HEK293 (cell line): Measurements from ENCODE around the gene SLF1.

Source experiments
- CTCF ChIA-PET: fragments of 350-600 bp; formaldehyde crosslinking; extraction: SDS; loops from one replicate; lab custom pipeline; 2021; ENCODE audit warnings: antibody characterized with exemption; lab: Yijun Ruan, JAX
- POLR2A ChIA-PET: fragments of 300-600 bp; formaldehyde crosslinking; extraction: SDS; loops from one replicate; lab custom pipeline; 2020; ENCODE audit warnings: antibody characterized with exemption, inconsistent platforms; lab: Yijun Ruan, JAX
- H3K27ac ChIP-seq: fragments of 200-500 bp; sonication (Bioruptor generic); 2 replicates; pipeline ENCODE4 v1.5.1; 2014; ENCODE audit warnings: low read depth, low read length, control low read depth, inconsistent platforms; ENCODE audit errors: extremely low read depth
- H3K36me3 ChIP-seq, 2 experiments: fragments of 200-500 bp in 1 of 2; sonication (Bioruptor generic) in 1 of 2; 1 replicate in 1 of 2; 2 replicates in 1 of 2; pipeline ENCODE4 v1.5.1; 2014 to 2017; ENCODE audit warnings: inconsistent platforms in 2 of 2, low read length in 2 of 2; ENCODE audit not compliant: control insufficient read depth in 2 of 2, insufficient read depth in 1 of 2
- H3K4me1 ChIP-seq: fragments of 200-500 bp; sonication (Bioruptor generic); 2 replicates; pipeline ENCODE4 v1.5.1; 2014; ENCODE audit warnings: mild to moderate bottlenecking, low read length, inconsistent platforms; ENCODE audit not compliant: control insufficient read depth, insufficient read depth
- H3K4me3 ChIP-seq: 2 replicates; pipeline ENCODE4 v1.5.1; 2011; ENCODE audit warnings: low read depth, mild to moderate bottlenecking, control low read depth, low read length, moderate library complexity
- H3K9me3 ChIP-seq: fragments of 200-500 bp; sonication (Bioruptor generic); 2 replicates; pipeline ENCODE4 v1.5.1; 2014; ENCODE audit warnings: low read depth, low read length, inconsistent platforms; ENCODE audit not compliant: control insufficient read depth, insufficient read depth
- GLIS2 ChIP-seq: fragments of 450-650 bp; formaldehyde crosslinking; IDR thresholded peaks from 2 replicates; pipeline ENCODE4 v1.5.1; 2016; ENCODE audit warnings: missing biosample characterization, missing genetic modification characterization
- KLF16 ChIP-seq: fragments of 450-650 bp; formaldehyde crosslinking; IDR thresholded peaks from 2 replicates; pipeline ENCODE4 v1.5.1; 2017; ENCODE audit warnings: missing biosample characterization, missing genetic modification characterization
- KLF8 ChIP-seq: fragments of 450-650 bp; formaldehyde crosslinking; IDR thresholded peaks from 2 replicates; pipeline ENCODE4 v1.5.1; 2016; ENCODE audit warnings: missing biosample characterization, missing genetic modification characterization
- MYNN ChIP-seq: fragments of 450-650 bp; formaldehyde crosslinking; IDR thresholded peaks from 2 replicates; pipeline ENCODE4 v1.5.1; 2016; ENCODE audit warnings: missing biosample characterization, missing genetic modification characterization, borderline replicate concordance
- SETDB1 ChIP-seq: IDR thresholded peaks from one replicate; pipeline ENCODE4 v1.6.1; 2017; ENCODE audit warnings: mild to moderate bottlenecking, low read length, moderate library complexity, mixed read lengths; ENCODE audit not compliant: insufficient read length
- TRIM28 ChIP-seq: IDR thresholded peaks from 2 replicates; pipeline ENCODE4 v1.6.1; 2011; ENCODE audit warnings: low read length, control low read depth, borderline replicate concordance
- WT1 ChIP-seq: fragments of 450-650 bp; formaldehyde crosslinking; IDR thresholded peaks from 2 replicates; pipeline ENCODE4 v1.5.1; 2016; ENCODE audit warnings: missing biosample characterization, missing genetic modification characterization
- YY1 ChIP-seq: fragments of 450-650 bp; formaldehyde crosslinking; IDR thresholded peaks from 2 replicates; pipeline ENCODE4 v1.5.1; 2018; ENCODE audit warnings: missing biosample characterization, missing genetic modification characterization
- ZNF2 ChIP-seq: fragments of 450-650 bp; formaldehyde crosslinking; IDR thresholded peaks from 2 replicates; pipeline ENCODE4 v1.5.1; 2016; ENCODE audit warnings: missing biosample characterization, missing genetic modification characterization
- ZNF248 ChIP-seq: fragments of 450-650 bp; formaldehyde crosslinking; IDR thresholded peaks from 2 replicates; pipeline ENCODE4 v1.5.1; 2017; ENCODE audit warnings: missing biosample characterization, missing genetic modification characterization
- ZNF302 ChIP-seq: fragments of 450-650 bp; formaldehyde crosslinking; IDR thresholded peaks from 2 replicates; pipeline ENCODE4 v1.5.1; 2016; ENCODE audit warnings: missing biosample characterization, missing genetic modification characterization, low read depth
- ZNF350 ChIP-seq: fragments of 450-650 bp; formaldehyde crosslinking; IDR thresholded peaks from 2 replicates; pipeline ENCODE4 v1.5.0; 2017; ENCODE audit warnings: missing biosample characterization, mild to moderate bottlenecking, missing genetic modification characterization
- ZNF366 ChIP-seq: fragments of 450-650 bp; formaldehyde crosslinking; conservative IDR thresholded peaks from 2 replicates; pipeline ENCODE4 v1.5.1; 2016; ENCODE audit warnings: missing biosample characterization, missing genetic modification characterization
- ZNF416 ChIP-seq: fragments of 450-650 bp; formaldehyde crosslinking; IDR thresholded peaks from 2 replicates; pipeline ENCODE4 v1.5.1; 2016; ENCODE audit warnings: missing biosample characterization, missing genetic modification characterization
- ZNF555 ChIP-seq: fragments of 450-650 bp; formaldehyde crosslinking; conservative IDR thresholded peaks from 2 replicates; pipeline ENCODE4 v1.5.1; 2017; ENCODE audit warnings: missing biosample characterization, mild to moderate bottlenecking, missing genetic modification characterization, inconsistent platforms
- ZNF558 ChIP-seq: fragments of 450-650 bp; formaldehyde crosslinking; IDR thresholded peaks from 2 replicates; pipeline ENCODE4 v1.5.1; 2016; ENCODE audit warnings: missing biosample characterization, missing genetic modification characterization
- ZNF560 ChIP-seq: fragments of 450-650 bp; formaldehyde crosslinking; IDR thresholded peaks from 2 replicates; pipeline ENCODE4 v1.5.1; 2017; ENCODE audit warnings: missing biosample characterization, missing genetic modification characterization, borderline replicate concordance
- ZNF571 ChIP-seq: fragments of 450-650 bp; formaldehyde crosslinking; IDR thresholded peaks from 2 replicates; pipeline ENCODE4 v1.5.0; 2017; ENCODE audit warnings: missing biosample characterization, missing genetic modification characterization
- ZNF585B ChIP-seq: fragments of 450-650 bp; formaldehyde crosslinking; IDR thresholded peaks from 2 replicates; pipeline ENCODE4 v1.5.1; 2016; ENCODE audit warnings: missing biosample characterization, missing genetic modification characterization
- ZNF610 ChIP-seq: fragments of 450-650 bp; formaldehyde crosslinking; IDR thresholded peaks from 2 replicates; pipeline ENCODE4 v1.5.1; 2016; ENCODE audit warnings: missing biosample characterization, missing genetic modification characterization, borderline replicate concordance
- ZNF670 ChIP-seq: fragments of 450-650 bp; formaldehyde crosslinking; IDR thresholded peaks from 2 replicates; pipeline ENCODE4 v1.5.1; 2016; ENCODE audit warnings: missing biosample characterization, missing genetic modification characterization, low read depth
- ZNF791 ChIP-seq: fragments of 450-650 bp; formaldehyde crosslinking; IDR thresholded peaks from 2 replicates; pipeline ENCODE4 v1.5.1; 2016; ENCODE audit warnings: missing biosample characterization, missing genetic modification characterization
- ZXDB ChIP-seq: fragments of 450-650 bp; formaldehyde crosslinking; IDR thresholded peaks from 2 replicates; pipeline ENCODE4 v1.5.1; 2016; ENCODE audit warnings: missing biosample characterization, missing genetic modification characterization
- TF ChIP-seq, protein P1 (sequence below): fragments of 450-650 bp; formaldehyde crosslinking; conservative IDR thresholded peaks from 2 replicates; pipeline ENCODE4 v1.5.1; 2016; ENCODE audit warnings: low read depth, missing biosample characterization, missing genetic modification characterization
- TF ChIP-seq, protein P2 (sequence below): fragments of 450-650 bp; formaldehyde crosslinking; IDR thresholded peaks from 2 replicates; pipeline ENCODE4 v1.5.1; 2016; ENCODE audit warnings: missing biosample characterization, missing genetic modification characterization
- TF ChIP-seq, protein P3 (sequence below): fragments of 450-650 bp; formaldehyde crosslinking; IDR thresholded peaks from 2 replicates; pipeline ENCODE4 v1.5.1; 2016; ENCODE audit warnings: missing biosample characterization, missing genetic modification characterization
- TF ChIP-seq, protein P4 (sequence below): fragments of 450-650 bp; formaldehyde crosslinking; optimal IDR thresholded peaks from 2 replicates; pipeline ENCODE3; 2016; ENCODE audit warnings: missing biosample characterization, mild to moderate bottlenecking, missing genetic modification characterization
- TF ChIP-seq, protein P5 (sequence below): fragments of 450-650 bp; formaldehyde crosslinking; IDR thresholded peaks from 2 replicates; pipeline ENCODE4 v1.5.1; 2016; ENCODE audit warnings: missing biosample characterization, missing genetic modification characterization, borderline replicate concordance

Gene SLF1

DNA sequence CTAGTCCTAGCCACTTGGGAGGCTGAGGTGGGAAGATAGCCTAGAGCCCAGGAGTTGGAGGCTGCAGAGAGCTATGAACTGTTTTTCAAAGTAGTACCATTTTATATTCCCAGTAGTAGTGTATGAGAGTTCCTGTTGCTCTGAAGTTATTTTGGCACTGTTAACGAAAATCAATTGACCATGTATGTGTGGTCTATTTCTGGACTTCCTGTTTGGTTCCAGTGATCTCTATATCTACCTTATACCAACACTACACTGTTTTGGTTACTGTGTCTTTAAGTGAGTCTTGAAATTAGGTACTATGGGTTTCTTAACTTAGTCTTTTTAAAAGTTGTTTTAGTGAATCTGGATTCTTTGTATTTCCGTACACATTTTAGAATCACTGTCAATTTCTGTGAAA is 13.6 kb downstream of the SLF1 start:
- no peak overlapping the region for H3K4me3 ChIP-seq
- TF ChIP-seq ZNF302 (tag by site-specific recombination) (no peak), KLF16 (no peak), ZNF791 (no peak), KLF8 (no peak), ZNF670 (no peak), ZNF558 (no peak), MYNN (tag by site-specific recombination) (no peak), YY1 (tag by site-specific recombination) (no peak), ZNF555 (no peak), ZNF350 (tag by site-specific recombination) (no peak), ZNF560 (tag by site-specific recombination) (no peak), ZNF610 (no peak), GLIS2 (tag by site-specific recombination) (no peak), ZNF571 (tag by site-specific recombination) (no peak), WT1 (tag by site-specific recombination) (no peak)
- TF ChIP-seq, protein P1, sequence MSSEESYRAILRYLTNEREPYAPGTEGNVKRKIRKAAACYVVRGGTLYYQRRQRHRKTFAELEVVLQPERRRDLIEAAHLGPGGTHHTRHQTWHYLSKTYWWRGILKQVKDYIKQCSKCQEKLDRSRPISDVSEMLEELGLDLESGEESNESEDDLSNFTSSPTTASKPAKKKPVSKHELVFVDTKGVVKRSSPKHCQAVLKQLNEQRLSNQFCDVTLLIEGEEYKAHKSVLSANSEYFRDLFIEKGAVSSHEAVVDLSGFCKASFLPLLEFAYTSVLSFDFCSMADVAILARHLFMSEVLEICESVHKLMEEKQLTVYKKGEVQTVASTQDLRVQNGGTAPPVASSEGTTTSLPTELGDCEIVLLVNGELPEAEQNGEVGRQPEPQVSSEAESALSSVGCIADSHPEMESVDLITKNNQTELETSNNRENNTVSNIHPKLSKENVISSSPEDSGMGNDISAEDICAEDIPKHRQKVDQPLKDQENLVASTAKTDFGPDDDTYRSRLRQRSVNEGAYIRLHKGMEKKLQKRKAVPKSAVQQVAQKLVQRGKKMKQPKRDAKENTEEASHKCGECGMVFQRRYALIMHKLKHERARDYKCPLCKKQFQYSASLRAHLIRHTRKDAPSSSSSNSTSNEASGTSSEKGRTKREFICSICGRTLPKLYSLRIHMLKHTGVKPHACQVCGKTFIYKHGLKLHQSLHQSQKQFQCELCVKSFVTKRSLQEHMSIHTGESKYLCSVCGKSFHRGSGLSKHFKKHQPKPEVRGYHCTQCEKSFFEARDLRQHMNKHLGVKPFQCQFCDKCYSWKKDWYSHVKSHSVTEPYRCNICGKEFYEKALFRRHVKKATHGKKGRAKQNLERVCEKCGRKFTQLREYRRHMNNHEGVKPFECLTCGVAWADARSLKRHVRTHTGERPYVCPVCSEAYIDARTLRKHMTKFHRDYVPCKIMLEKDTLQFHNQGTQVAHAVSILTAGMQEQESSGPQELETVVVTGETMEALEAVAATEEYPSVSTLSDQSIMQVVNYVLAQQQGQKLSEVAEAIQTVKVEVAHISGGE (tag by site-specific recombination) = no peak
- TF ChIP-seq, protein P2, sequence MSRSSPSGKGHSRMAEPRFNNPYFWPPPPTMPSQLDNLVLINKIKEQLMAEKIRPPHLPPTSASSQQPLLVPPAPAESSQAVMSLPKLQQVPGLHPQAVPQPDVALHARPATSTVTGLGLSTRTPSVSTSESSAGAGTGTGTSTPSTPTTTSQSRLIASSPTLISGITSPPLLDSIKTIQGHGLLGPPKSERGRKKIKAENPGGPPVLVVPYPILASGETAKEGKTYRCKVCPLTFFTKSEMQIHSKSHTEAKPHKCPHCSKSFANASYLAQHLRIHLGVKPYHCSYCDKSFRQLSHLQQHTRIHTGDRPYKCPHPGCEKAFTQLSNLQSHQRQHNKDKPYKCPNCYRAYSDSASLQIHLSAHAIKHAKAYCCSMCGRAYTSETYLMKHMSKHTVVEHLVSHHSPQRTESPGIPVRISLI = no peak
- TF ChIP-seq, protein P3, sequence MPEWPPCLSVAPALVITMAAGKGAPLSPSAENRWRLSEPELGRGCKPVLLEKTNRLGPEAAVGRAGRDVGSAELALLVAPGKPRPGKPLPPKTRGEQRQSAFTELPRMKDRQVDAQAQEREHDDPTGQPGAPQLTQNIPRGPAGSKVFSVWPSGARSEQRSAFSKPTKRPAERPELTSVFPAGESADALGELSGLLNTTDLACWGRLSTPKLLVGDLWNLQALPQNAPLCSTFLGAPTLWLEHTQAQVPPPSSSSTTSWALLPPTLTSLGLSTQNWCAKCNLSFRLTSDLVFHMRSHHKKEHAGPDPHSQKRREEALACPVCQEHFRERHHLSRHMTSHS (tag by site-specific recombination) = no peak
- TF ChIP-seq, protein P4, sequence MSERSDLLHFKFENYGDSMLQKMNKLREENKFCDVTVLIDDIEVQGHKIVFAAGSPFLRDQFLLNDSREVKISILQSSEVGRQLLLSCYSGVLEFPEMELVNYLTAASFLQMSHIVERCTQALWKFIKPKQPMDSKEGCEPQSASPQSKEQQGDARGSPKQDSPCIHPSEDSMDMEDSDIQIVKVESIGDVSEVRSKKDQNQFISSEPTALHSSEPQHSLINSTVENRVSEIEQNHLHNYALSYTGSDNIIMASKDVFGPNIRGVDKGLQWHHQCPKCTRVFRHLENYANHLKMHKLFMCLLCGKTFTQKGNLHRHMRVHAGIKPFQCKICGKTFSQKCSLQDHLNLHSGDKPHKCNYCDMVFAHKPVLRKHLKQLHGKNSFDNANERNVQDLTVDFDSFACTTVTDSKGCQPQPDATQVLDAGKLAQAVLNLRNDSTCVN = no peak
- TF ChIP-seq, all 188 proteins: peak for 0
- Histone ChIP-seq H3K9me3 (no peaks in the 10 kb centered on the region), H3K27ac (no peak overlapping the region), H3K4me1 (no peaks in the 10 kb centered on the region), H3K36me3 (peaks cover 34 to 43% of the 10 kb centered on the region in 2 experiments)
- CTCF ChIA-PET = no interaction called here
- POLR2A ChIA-PET = no interaction called here

DNA sequence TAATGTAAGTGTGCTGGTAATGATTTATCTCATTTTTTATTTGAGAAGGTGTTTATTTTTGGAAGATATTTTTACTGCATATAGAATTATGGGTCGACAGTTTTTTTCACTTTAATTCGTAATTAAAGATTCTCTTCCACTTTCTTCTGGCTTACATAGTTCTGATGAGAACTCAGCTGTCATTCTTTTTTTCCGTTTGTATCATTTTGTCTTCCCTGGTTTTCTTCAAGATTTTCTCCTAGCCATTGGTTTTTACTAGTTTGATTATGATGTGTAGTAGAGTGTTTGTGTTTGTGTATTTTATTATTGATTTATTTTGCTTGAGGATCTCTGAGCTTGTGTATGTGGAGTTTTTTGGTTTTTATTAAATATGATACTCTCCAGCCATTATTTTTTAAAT is 21.7 kb downstream of the SLF1 start:
- Histone ChIP-seq H3K36me3 (peaks cover 17 to 42% of the 10 kb centered on the region in 2 experiments; a peak in 2 of 3 replicates), H3K4me1 (no peaks in the 10 kb centered on the region), H3K4me3 (no peak overlapping the region), H3K27ac (no peak overlapping the region), H3K9me3 (no peaks in the 10 kb centered on the region)
- ChIA-PET CTCF (interaction anchor here (0.6 to 0.8 kb wide), 3 partner anchors 11 to 35 kb away, joined by 3 read pairs; no protein-coding TSS in a partner anchor), POLR2A (no interaction called here)
- TF ChIP-seq TRIM28 (peak; percentile 57; the same call in 1 of the 2 replicates), ZXDB (tag by site-specific recombination) (peak; percentile 31; the same call in 1 of the 2 replicates), ZNF2 (tag by site-specific recombination) (peak; percentile 35; the same call in 1 of the 2 replicates), ZNF366 (tag by site-specific recombination) (no peak), ZNF610 (peak; percentile 49; the same call in 1 of the 2 replicates), ZNF585B (tag by site-specific recombination) (peak; percentile 60), ZNF416 (no peak), ZNF248 (tag by site-specific recombination) (no peak), ZNF558 (peak; percentile 35; the same call in 1 of the 2 replicates), SETDB1 (peak; percentile 78)
- TF ChIP-seq, protein P5, sequence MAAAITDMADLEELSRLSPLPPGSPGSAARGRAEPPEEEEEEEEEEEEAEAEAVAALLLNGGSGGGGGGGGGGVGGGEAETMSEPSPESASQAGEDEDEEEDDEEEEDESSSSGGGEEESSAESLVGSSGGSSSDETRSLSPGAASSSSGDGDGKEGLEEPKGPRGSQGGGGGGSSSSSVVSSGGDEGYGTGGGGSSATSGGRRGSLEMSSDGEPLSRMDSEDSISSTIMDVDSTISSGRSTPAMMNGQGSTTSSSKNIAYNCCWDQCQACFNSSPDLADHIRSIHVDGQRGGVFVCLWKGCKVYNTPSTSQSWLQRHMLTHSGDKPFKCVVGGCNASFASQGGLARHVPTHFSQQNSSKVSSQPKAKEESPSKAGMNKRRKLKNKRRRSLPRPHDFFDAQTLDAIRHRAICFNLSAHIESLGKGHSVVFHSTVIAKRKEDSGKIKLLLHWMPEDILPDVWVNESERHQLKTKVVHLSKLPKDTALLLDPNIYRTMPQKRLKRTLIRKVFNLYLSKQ = no peak
